Motor neuron (in vitro differentiated cells): ENCODE results near the gene HAUS3. TPM values are rescaled to one million over a fixed set of nuclear protein-coding genes. Genes with fewer than 3 reads are reported as not detected.

ENCODE experiments used
- ATAC-seq, 8 experiments: fragments of 200-7000 bp; cut with Tn5 transposase; replicated peaks in 6 of 8; 2 replicates each; pipeline ENCODE4 v1.8.0; 2021; ENCODE audit warnings: mild to moderate bottlenecking in 8 of 8, moderate library complexity in 8 of 8
- H3K27ac ChIP-seq, 2 donors: fragments of 250-450 bp; sonication (Bioruptor Pico); 2 replicates each; pipeline ENCODE4 v1.9.0; 2021; ENCODE audit warnings: antibody characterized with exemption in 2 of 2, mild to moderate bottlenecking in 2 of 2, moderate library complexity in 1 of 2
- H3K4me1 ChIP-seq, 2 donors: fragments of 250-450 bp; sonication (Bioruptor Pico); replicated peaks in 1 of 2; 2 replicates each; pipeline ENCODE4 v1.6.1; 2021; ENCODE audit warnings: antibody characterized with exemption in 2 of 2, mild to moderate bottlenecking in 2 of 2, moderate library complexity in 1 of 2
- H3K4me3 ChIP-seq, 5 donors: fragments of 250-450 bp; sonication (Bioruptor Pico); 2 replicates each; pipeline ENCODE4 v1.9.0; 2021; ENCODE audit warnings: antibody characterized with exemption in 5 of 5, mild to moderate bottlenecking in 5 of 5, moderate library complexity in 4 of 5
- WGBS, 10 experiments: fragments of 450-650 bp; shearing (Covaris generic); methylation state at CpG; one replicate each; pipeline ENCODE4 v1.0.0; 2022; 5-methylcytosine and 5-hydroxymethylcytosine counted together
- in situ Hi-C, 9 experiments: fragments of 400-800 bp; cut with MboI; loops; one replicate each; pipeline ENCODE4 v1.15.0; 2021; ENCODE audit warnings: low sequenced_read_pairs in 9 of 9, low pct_unique_long_range_greater_than_20kb in 2 of 9; ENCODE audit not compliant: unreplicated experiment in 9 of 9
- total RNA-seq, 8 experiments: library from RNA; unstranded; fragments of 300-600 nt; gene quantifications; 2 replicates each; pipeline versions ENCODE4 v1.2.3 to v1.2.4, GENCODE V29; 2022

Gene HAUS3, protein sequence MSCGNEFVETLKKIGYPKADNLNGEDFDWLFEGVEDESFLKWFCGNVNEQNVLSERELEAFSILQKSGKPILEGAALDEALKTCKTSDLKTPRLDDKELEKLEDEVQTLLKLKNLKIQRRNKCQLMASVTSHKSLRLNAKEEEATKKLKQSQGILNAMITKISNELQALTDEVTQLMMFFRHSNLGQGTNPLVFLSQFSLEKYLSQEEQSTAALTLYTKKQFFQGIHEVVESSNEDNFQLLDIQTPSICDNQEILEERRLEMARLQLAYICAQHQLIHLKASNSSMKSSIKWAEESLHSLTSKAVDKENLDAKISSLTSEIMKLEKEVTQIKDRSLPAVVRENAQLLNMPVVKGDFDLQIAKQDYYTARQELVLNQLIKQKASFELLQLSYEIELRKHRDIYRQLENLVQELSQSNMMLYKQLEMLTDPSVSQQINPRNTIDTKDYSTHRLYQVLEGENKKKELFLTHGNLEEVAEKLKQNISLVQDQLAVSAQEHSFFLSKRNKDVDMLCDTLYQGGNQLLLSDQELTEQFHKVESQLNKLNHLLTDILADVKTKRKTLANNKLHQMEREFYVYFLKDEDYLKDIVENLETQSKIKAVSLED
- total RNA-seq: 10 to 100 TPM in 4 of 8 experiments, 1 to 10 TPM in 4; 6.0 to 18.5 (median 10.2) TPM

DNA sequence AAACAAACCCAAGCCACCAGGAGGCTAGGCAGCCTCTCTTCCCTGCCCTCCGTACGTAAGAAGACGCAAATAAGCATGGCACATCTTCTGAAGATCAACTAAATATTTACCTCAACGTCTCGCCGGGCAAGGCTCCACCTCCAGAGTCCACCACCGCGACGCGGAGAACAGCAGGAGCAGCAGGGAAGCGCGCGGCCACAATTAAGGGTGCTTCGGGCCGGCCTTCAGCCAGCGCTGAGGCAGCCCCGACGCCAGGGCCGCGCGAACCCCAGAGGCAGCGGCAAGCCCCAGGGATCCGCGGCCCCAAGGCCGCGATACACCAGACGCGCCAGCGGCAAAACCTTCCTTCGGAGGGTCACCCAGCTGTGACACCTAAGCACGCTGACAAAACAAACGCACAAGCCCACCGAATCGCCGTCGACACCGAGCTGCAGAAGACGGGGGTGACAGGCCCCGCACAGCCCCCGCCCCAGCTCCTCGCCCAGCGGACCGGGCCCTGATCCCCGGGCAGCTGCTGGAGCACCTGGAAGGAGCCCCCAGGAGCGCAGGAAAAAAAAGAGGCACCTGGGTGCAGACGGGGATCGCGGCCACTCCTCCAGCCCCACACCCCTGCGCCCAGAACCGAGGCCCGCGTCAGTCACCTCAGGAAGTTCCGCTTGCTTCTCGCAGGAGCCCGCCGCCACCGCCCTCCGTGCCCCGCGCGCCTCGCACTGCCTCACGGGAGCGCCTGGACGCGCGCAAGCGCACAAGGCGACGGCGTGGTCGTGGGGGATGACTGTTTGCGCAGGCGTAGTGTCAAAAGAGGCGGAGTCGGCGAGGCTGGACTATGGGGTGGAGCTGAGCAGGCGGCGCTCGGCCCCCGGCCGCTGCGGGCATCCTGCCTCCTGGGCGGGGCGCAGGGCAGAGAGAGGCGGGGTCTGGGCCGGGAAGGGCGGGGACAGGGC lies at the start of gene HAUS3, which contains the start of gene POLN:
Gene HAUS3, minus strand, starts transcription at position 712 of the 944 bp plus-strand sequence. CDS start 1,175 bp downstream, outside the sequence.
Gene POLN, minus strand, starts transcription at position 712 of the 944 bp plus-strand sequence. CDS start 12,890 bp downstream, outside the sequence.
- peaks cover 18 to 35% of the 10 kb centered on the region in 2 donors for H3K4me1 ChIP-seq
- in situ Hi-C loops: loop anchor here in 1 of 9 experiments (25.0 kb wide), 1 partner anchor 171 kb away; the partner anchor contains the start of genes CFAP99 and ZFYVE28
- ATAC-seq: peak; percentile 85 to 94 (median 92)
- H3K27ac ChIP-seq: peak within 1 kb of the TSS in 1 of 2 donors; percentile 49
- 0 to 6% (median 0%) methylated on average over 1 to 27 of the region's 88 CpGs; no CpG with 5 or more reads in 1 of the 10 experiments for WGBS, 10 experiments
- peak within 1 kb of the TSS; percentile 62 to 81 (median 67) for H3K4me3 ChIP-seq

DNA sequence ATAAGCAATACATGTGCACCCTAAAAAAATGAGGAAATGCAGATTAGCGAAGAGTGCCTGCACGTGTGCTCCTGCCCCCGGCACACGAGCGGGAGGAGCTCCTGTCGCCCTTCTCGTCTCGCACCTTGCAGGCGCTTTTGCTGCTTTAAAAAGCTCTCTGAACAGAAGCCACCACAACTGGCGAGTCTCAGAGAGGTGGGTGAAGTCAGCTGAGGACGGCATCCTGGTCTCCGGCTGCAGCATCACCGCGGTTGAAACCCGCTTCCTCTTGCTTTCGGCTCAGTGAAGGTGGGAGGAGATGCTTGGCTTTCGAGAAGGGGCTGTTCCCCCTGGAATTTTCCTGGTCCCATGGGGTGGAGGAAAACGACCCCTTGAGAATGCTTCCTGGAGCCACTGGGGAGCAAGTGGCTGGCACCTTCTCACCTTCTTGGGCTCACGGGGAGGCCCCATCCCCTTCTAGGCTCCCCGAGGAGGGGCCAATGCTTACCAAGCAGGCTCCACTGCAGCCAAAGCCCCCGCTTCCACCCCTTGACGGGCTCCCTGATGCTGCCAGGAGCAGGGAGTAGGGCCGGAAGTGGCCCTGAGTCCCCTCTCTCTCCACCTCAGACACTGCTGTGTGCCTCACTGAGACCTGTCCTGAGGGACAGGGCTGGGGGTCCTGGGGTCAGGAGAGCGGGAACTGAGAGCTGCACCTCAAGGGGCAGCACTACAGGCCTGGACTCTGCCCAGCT lies 49.2 kb upstream of the HAUS3 start:
- H3K4me1 ChIP-seq: peaks cover 22 to 23% of the 10 kb centered on the region in 2 donors
- no peak for ATAC-seq
- 20 to 100% (median 86%) methylated on average over 1 to 11 of the region's 24 CpGs; no CpG with 5 or more reads in 3 of the 10 experiments for WGBS, 10 experiments
- H3K27ac ChIP-seq: no peak overlapping the region
- in situ Hi-C loops: no loop called here
- H3K4me3 ChIP-seq: no peak overlapping the region

DNA sequence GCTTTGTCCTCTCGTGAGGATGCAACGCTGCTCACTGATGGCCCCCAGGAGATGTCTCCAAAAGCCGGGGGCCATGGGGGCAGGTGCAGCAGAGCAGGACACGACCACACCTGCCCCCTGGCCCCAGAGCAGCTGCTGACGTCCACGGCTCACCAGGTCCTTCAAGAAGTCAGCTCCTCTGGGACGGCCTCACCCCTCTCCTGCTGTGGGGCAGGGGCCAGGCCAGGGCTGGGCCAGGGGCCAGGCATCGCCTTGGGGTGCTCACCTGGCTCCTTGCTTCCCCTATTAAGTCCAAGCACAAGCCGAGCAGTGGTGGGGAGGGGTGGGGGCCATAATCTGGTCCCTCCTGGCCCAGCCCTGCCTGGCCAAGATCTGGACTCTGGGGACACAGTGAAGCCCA lies 48.6 kb upstream of the HAUS3 start:
- 60 to 100% methylated on average over 1 of the region's 9 CpGs; no CpG with 5 or more reads in 8 of the 10 experiments for WGBS, 10 experiments
- in situ Hi-C loops: no loop called here
- Histone ChIP-seq H3K4me1 (peaks cover 23% of the 10 kb centered on the region in 2 donors), H3K4me3 (no peak overlapping the region), H3K27ac (no peak overlapping the region)
- no peak for ATAC-seq

DNA sequence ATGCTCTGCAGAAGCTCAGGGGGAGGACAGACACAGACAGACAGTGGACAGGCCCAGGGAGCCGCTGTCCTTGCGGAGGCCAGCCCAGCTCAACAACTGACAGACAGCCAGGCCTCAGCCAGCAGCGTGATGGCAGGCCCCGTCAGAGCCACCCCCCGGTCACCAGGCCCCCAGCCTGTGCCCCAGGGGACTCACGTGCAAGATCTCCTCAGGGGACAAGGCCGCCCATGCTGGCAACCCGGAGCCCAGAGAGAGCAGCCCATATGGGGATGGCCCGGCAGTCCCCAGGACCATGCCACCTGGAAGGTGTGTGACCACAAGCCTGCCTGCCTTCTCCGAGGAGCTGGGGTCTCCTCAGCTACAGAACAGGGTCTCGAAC lies 48.0 kb upstream of the HAUS3 start:
- ATAC-seq: no peak
- peaks cover 23% of the 10 kb centered on the region in 2 donors for H3K4me1 ChIP-seq
- in situ Hi-C loops: no loop called here
- no peak overlapping the region for H3K4me3 ChIP-seq
- no peak overlapping the region for H3K27ac ChIP-seq
- WGBS, 10 experiments: 60% methylated on average over 2 of the region's 11 CpGs; no CpG with 5 or more reads in 9 of the 10 experiments

GRCh38 chr4:2289311-2289954 lies 47.5 kb upstream of the HAUS3 start:
- in situ Hi-C loops: no loop called here
- peaks cover 23% of the 10 kb centered on the region in 2 donors for H3K4me1 ChIP-seq
- ATAC-seq: no peak
- H3K4me3 ChIP-seq: no peak overlapping the region
- no peak overlapping the region for H3K27ac ChIP-seq
- WGBS, 10 experiments: 80 to 100% (median 88%) methylated on average over 1 to 3 of the region's 14 CpGs; no CpG with 5 or more reads in 4 of the 10 experiments

DNA sequence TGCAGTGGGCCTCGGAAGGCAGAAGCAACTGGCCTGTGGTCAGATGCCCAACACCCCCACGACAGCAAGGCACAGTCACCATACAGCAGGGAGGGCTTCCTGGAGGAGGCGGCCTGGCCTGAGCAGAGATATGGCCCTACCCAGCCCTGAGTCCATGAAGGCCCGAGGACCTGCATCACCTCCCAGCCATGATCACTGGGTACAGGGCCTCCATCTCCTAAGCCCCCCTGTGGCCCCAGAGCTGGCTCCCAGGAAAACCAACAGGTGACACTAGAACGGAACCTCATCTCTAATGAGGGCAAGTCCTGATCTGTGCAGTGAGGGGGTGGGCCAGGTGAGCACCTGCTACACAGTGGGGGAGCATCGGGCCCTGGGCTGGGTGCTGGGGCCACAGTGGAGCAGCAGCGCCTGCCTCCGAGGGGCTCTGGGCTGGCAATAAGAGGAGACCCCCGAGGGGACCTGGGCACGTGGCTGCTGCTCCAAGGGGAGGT lies 46.2 kb upstream of the HAUS3 start:
- in situ Hi-C loops: no loop called here
- 40% methylated on average over 1 of the region's 10 CpGs; no CpG with 5 or more reads in 9 of the 10 experiments for WGBS, 10 experiments
- Histone ChIP-seq H3K4me3 (no peak overlapping the region), H3K27ac (no peak overlapping the region), H3K4me1 (peaks cover 22 to 23% of the 10 kb centered on the region in 2 donors)
- no peak for ATAC-seq

DNA sequence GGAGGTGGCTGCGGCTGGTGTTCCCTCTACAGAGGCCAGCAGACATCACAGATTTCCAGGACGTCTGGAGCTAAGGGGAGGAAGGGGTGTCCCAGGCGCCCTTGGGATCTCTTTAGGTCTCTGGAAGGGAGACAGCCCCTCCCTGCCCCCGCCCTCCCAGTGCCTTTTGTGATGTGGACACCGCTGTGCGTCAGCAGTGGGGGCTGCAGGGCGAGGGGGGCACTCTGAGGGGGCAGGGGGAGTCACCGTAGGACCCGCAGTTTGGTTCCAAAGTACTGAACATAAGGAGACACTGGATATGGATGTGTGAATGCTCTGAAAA lies 45.6 kb upstream of the HAUS3 start:
- no peak overlapping the region for H3K27ac ChIP-seq
- peak in 2 of 8 experiments; percentile 12 to 42 for ATAC-seq
- WGBS, 10 experiments: no CpG with 5 or more reads among the region's 9 CpGs
- in situ Hi-C loops: no loop called here
- peaks cover 16 to 19% of the 10 kb centered on the region in 2 donors for H3K4me1 ChIP-seq
- no peak overlapping the region for H3K4me3 ChIP-seq

DNA sequence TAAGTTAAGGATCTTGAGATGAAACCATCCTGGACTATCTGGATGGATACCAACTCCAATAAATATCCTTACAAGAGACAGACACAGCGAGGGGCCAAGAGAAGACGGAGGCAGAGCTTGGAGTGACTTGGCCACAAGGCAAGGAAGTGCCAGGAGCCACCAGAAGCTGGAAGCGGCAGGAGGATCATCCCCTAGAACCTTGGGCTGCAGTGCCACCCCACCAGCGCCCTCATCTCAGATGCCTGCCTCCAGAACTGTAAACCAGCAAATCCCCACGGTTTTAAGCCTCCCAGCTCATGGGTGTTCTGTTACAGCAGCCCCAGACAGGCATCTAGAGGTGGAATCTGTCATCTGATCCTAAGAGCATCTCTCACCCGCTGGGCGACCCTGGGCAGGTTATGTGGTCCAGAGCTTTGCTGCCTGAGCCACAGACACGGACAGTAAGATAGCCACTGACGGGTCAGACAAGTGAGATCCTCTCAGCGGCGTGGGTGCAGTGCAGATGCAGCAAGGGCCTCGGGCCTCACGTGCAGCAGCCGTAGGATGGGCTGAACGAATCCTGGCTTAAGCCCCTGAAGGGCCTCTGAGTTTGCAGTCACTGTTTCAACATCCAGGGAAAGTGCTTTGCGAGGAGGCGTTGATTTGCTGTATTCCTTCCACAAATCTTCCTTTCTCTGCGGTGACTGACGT lies 45.1 kb upstream of the HAUS3 start:
- no peak overlapping the region for H3K4me3 ChIP-seq
- WGBS, 10 experiments: 0 to 100% (median 60%) methylated on average over 1 to 3 of the region's 19 CpGs; no CpG with 5 or more reads in 3 of the 10 experiments

DNA sequence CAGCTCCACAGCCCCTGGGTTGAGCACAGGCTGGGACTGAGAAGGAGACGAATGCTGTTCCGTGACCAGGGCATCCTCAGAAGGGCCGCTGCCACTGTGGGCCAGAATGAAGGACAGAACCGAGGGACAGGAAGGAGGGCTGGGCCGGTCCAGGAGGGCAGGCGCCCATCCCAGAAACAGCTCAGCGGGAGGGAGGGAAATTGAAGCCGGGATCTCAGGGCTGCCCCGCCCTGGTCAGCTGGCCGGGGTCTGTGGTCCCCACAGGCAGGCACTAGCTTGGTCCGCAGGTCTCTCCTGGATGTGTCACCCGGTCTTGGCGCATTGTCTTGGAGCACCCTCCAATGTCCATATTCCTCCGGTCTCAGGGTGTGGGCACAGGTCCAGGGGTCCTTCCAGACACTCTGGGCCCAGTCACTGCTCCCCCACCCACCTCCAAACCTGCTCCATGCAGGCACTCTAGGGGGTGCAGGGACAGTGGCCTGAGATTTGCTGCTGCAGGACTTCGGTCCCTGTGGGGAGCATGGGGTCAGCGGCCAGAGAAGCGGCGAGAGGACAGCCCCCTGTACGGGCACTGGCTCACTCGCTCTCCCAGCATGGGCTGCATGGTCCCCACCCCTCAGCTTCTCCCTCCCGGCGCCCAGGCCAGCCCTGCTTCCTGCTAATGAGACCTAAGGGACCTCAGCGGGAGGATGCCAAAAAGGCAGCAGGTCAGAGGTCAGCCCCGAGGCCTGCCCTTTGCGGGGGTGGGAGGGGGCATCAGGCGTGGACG lies 43.9 kb upstream of the HAUS3 start:
- H3K4me3 ChIP-seq: no peak overlapping the region
- in situ Hi-C loops: no loop called here
- 40 to 93% (median 51%) methylated on average over 2 to 12 of the region's 27 CpGs; no CpG with 5 or more reads in 7 of the 10 experiments for WGBS, 10 experiments
- no peak overlapping the region for H3K27ac ChIP-seq
- peak in 1 of 8 experiments; percentile 13 for ATAC-seq
- H3K4me1 ChIP-seq: peaks cover 10 to 16% of the 10 kb centered on the region in 2 donors

More for the DNA sequence above, 45.1 kb upstream of the HAUS3 start:
- H3K27ac ChIP-seq: no peak overlapping the region
- peak in 3 of 8 experiments; percentile 12 to 29 (median 27) for ATAC-seq
- in situ Hi-C loops: no loop called here
- H3K4me1 ChIP-seq: peaks cover 11 to 14% of the 10 kb centered on the region in 2 donors

GRCh38 chr4:2284934-2285612 lies 43.2 kb upstream of the HAUS3 start:
- H3K4me3 ChIP-seq: no peak overlapping the region
- WGBS, 10 experiments: 20 to 95% (median 79%) methylated on average over 1 to 9 of the region's 15 CpGs; no CpG with 5 or more reads in 5 of the 10 experiments
- no peak for ATAC-seq
- no peak overlapping the region for H3K27ac ChIP-seq
- H3K4me1 ChIP-seq: peaks cover 10 to 16% of the 10 kb centered on the region in 2 donors
- in situ Hi-C loops: no loop called here
